ENCODE measurements around the gene RECK.
A peak's percentile ranks its signal among the peaks of the same experiment; 100 is the strongest.

Gene RECK

DNA sequence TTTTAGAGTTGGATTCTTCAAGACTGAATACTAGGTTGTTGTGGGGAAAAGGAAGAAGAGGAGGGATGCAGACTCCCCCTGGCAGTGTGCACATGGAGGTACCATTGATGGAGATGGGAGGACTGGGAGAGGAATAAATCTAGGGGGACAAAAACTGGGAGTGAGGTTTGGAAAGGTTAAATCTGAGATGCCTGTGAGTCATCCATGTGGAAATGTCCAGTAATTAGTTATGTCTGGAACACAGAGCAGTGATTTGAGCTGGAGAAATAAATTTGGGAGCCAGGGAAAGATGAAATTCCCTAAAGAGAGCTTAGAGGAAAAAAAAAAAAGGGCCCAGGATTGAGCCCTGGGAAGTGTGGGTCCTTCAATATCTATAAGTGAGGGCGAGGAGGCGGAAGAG, 124.5 kb downstream of the RECK start:
- DNase-seq: no peak

GRCh38 chr9:36162211-36162738, 125.6 kb downstream of the RECK start:
- DNase-seq: no peak

DNA sequence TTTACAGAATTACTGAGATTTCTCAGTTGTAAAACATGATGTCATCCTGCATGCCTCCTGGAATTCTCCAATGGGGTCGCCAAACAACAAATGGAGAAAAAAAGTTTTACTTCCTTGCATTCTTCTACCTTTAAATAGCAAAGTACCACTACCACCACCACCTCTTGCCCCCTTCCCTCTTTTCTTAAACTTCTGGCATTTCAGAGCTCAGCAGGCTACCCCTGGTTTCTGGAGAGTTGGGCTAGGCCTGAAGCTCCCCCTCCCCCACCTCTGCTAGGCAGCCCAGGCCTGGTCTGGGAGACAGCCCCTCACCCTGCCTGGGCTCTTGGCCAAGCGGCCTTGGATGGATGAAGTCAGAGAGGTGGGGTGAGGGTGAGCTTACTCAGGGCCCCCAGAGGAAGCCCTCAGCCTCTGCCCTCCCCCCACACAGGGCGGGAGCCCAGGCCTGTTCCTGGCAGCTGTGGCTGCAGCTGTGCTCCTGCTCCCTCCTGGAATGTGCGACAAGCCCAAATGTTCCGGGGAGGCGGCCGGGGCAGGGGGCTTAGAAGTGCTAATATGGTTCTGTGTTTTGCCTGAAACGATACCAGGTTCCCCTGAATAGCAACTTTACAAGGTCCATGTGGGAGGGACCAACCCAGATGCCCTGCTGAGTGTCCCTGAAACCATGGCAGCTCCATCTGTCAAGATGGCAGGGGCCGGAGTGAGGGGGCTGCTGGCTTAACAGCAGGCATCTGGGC, 126.5 kb downstream of the RECK start:
- no peak for DNase-seq

DNA sequence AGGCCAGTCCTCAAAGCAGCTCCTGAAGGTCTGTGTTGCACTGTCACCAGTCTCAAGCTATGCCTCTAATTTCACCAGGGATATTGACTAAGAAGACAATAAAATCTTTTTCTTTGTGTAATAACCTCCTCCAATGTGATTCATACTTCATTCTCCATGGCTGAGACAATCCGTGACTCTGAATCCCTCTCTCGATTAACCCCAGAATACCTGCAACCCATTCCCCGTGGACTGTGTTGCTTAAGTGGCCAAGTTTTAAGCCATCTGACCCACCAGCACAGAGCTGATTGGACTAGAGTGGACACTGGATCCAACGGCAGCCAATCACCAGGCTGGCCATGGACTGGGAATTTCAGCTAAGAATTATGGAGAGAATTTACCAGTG, 127.1 kb downstream of the RECK start:
- no peak for DNase-seq

DNA sequence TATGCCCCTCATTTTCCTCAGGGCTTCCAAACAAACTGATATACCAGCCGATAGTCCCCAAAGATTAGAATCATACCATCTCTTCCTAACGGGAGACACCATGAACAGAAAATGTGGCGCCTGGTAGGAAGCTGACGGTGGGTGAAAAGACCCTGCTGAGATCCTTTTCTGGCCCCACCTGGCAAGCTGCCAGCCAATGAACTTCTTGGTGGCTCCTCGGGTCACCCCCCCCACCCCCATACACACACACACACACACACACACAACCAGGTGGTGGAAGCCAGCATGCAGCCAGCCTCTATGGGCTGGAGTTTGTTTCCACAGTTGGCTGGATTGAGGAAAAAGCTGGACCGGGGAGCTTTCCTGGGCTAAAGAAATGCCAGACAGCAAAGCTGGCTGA, 127.7 kb downstream of the RECK start:
- DNase-seq: no peak

DNA sequence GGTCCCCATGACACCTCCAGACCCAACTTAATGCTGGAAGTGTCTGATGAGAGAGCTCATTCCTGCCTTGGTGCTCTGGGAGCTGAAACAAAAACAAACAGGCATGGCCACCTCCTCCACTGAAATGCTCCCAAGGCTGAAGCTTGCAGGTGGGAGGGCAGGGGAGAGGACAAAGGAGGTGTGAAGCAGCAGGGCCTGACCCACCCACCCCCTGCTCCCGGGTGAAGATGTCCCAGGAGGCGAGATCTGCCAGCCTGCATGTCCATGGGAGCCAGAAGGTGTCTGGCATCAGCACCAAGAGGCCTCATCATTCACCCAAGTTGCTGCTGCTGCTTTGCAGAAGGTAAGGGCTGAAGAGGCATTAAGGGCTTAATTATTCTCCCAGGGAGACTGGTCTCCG, 128.3 kb downstream of the RECK start:
- no peak for DNase-seq

DNA sequence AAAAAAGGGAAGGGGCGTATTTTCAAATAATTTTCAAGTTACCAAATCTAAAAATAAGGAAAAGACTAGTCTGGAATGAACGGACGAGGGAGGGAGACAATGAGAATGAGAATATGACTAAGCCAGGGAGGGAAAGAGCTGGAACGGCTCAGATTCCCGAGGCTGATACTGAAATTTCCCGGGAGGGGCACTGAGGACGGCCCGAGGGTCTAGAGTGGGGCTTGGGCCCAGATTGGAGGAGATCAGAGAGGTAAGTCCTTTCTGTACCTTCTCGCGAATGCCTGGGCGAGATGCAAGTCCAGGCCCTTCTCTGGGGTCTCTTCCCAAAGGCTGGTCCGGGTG, 129.1 kb downstream of the RECK start:
- DNase-seq: no peak

GRCh38 chr9:36166168-36166927, 129.6 kb downstream of the RECK start:
- peak; percentile 75 for DNase-seq

- no peak for DNase-seq
Measured at GRCh38 chr9:36169166-36169565, 132.5 kb downstream of the RECK start, which contains the start of gene CCIN. Gene CCIN, plus strand, starts transcription at chr9:36169388. Its CDS starts 115 bp downstream, at chr9:36169503.

GRCh38 chr9:36169708-36170107, 133.0 kb downstream of the RECK start:
- DNase-seq: no peak

DNA sequence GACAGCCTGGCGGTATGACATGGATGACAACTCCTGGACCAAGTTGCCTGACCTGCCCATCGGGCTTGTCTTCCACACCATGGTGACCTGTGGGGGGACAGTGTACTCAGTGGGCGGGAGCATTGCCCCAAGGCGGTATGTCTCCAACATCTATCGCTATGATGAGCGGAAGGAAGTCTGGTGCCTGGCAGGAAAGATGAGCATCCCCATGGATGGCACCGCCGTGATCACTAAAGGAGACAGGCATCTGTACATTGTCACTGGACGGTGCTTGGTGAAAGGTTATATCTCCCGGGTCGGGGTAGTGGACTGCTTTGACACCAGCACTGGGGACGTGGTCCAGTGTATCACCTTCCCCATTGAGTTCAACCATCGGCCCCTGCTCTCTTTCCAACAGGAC, 133.8 kb downstream of the RECK start:
- no peak for DNase-seq

- DNase-seq: no peak
Measured at GRCh38 chr9:36173861-36174260, 137.1 kb downstream of the RECK start.

All from NCI-H146 (cell line).